Measurements from ENCODE around the gene AGBL1.

AGBL1 gene

DNA sequence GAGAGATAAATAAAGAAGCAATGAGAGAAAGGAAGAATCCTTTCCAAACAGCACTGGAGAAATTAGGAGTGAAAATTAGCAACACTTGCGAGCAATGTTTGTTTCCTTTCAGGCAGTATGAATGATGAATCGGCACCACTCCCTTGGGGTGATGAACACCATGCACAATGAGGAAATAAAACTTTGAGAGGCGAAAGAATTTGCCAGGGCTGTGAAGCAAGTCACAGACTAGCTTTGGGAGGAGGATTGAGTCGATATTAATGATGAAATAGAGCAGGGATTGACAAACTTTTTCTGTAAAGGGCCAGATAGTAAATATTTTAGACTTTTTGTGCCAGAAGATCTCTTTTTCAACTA lies 237.7 kb downstream of the AGBL1 start:
- DNase-seq (ENCODE audit: low read depth, low spot score), result no peak

DNA sequence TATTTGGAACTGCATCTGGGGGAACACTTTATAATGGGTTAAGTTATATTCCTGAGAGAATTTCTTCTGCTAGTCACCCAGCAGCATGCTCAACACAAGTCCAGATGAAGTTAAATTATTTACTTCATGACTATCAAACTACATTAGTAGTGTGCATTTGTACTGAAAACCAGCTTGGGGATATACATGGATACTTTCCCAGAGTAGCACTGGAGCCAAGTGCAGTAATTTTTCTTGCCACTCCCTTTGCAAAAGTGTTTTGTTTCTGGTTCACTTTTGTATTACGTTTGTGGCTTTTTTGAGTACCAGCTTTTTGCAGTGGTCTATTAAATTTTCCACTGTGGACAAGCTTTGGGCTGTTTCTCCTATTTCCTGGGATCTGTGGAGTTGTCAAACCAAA lies 243.0 kb downstream of the AGBL1 start:
- DNase-seq (ENCODE audit: low read depth, low spot score), result no peak

DNA sequence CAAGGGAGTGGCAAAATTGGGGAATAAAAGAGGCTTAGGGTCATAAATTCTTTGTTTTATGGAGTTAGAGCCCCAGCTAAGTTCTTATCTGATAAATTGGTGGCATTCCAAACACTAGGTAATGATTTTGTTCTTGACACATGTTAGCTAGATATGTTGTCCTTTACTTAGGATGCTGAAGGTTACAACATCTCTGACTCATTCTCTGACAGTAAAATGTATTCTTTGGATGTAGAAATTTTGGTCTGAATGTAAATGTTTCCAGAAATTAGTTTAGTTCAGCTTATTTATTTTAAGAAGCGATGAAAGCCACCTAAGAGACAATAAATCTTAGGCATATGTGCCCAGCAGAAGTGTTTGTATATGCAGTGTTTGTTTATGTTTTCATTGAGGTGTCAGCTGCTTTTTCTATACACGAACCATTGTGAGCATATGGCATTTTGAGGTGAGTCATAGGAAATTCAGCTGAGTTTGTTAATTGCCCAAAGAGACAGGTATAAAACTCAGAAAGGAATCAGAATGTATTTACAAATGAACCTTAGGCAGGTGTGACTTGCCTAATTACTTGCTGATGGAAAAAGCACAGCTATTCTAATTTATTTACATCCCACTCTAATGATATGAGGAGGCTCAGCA lies 247.7 kb downstream of the AGBL1 start:
- no peak for DNase-seq (ENCODE audit: low read depth, low spot score)

DNA sequence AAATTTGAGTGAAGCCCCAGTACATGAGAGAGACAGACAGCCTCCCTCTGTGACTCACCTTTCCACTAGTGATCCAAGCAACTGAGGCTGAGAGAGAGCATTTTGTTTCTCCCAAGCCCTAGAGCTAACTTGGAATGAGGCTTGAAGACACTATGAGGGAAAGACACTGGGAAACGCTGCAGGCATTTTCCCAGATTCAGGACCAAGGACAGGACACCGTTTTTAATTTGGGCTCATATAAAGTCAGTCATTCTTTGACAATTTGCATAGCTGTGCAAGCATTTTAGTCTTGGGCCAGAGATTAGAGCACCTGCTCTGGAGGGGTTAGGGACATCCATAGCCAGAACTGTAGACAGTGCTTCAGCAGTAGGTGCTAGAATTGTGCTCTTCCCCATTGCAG lies 249.0 kb downstream of the AGBL1 start:
- peak; percentile 2 for DNase-seq (ENCODE audit: low read depth, low spot score)

DNA sequence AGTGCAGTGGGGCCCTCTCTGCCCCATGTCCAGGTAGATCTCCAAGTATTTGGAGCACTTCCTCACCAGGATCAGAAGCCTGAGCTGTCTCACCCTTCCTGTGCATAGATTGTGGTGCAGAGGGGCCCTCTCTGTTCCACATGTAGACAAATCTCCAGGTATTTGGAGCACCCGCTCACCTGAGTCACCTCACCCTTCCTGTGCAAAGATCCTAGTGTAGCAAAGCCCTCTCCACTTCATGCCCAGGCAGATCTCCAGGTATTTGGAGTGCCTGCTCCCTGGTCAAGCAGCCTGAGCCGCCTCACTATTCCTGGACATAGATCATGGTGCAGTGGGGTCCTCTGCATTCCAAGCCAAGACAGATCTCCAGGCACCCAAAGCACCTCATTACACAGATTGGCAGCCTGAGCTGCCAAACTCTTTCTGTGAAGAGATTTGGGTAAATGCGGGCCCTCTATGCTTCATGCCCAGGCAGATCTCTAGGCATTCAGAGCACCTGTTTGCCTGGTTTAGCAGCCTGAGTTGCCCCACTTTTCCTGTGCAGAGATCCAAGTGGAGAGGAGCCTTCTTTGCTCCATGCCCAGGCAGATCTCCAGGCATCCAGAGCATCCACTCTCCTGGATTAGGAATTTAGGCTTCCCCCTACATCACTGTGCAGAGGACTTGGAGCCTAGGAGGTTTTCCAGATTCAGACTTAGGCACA lies 249.8 kb downstream of the AGBL1 start:
- DNase-seq (ENCODE audit: low read depth, low spot score), result no peak

DNA sequence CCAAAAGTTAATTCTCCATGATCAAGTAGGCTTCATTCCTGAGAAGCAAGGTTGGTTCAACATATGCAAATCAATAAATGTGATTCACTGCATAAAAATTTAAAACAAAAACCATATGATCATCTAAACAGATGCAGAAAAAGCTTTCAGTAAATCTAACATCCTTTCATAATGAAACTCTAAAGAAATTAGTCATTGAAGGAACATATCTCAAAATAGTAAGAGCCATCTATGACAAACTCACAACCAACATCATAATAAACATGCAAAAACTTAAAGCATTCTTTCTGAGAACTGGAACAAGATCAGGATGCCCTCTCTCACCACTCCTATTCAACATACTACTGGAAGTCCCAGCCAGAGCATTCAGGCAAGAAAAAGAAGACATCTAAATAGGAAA lies 254.1 kb downstream of the AGBL1 start:
- no peak for DNase-seq (ENCODE audit: low read depth, low spot score)

DNA sequence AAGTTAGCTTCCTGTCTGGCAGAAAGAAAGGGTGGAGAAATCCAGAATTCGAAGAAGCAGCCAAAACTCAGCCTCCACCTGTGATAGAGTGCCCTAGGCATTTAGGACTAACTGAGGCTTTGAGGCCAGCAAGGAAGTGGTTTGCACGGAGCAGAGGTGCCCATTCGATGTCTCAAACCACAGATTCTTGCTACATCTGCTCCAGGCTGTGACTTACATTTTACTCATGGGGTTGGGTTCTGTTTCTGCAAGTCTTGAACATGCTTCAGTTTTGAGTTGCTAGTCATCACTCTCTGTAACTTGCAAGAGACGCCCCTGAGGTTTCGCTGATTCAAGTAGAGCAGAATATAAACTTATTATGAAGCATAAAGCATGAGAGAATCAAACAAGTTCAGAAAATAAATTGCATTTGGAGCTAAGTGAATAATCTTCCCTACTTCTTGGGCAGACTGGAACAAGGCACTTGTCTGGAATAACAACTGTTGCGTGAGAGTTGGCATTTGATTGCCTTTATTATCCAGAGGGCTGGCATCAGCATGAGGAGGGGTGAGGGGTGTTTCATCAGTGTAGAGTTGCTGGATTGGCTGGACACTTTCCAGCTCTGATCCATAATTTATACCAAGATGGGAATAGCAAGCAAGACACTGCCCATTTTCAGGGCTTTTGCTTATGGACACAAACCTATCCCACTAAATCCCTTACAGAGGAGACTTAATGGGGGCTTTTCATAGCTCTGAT lies 256.5 kb downstream of the AGBL1 start:
- peak; percentile 19 for DNase-seq (ENCODE audit: low read depth, low spot score)

DNA sequence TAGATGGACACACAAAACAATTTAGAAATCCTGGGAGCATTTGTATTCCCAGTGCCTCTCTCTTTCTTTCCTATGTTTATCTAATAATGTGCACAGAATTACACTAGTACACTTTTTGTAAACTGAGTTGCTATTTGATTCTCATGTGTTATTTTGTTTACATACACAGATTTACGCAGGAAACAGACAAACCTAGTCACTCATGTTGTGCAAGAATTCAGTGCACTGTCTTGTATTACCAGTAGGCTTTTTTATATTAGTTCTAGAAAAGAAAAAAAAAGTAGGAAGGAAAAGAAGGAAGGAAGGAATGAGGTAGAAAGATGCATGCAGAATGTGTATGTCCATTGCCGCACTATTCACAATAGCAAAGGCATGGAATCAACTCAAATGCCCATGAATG lies 257.4 kb downstream of the AGBL1 start:
- no peak for DNase-seq (ENCODE audit: low read depth, low spot score)

DNA sequence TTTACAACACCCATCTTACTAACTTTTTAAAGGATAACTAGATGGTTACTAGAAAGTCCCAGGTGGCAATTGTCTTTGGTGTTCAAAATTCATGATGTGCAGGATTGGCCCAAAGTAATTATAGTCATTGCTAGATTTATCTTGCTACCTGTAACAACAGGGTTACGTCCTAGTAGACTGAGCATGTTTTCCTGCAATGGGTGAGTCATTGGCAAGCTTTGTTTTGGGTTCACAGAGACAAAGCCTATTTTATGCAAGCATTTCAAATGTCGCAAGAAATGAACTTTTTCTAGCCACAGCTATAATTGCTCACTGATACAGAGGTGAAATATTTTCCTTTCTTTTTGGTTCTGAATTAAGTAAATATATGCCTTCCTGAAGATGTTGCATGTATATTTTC lies 267.6 kb downstream of the AGBL1 start:
- DNase-seq (ENCODE audit: low read depth, low spot score), result no peak

DNA sequence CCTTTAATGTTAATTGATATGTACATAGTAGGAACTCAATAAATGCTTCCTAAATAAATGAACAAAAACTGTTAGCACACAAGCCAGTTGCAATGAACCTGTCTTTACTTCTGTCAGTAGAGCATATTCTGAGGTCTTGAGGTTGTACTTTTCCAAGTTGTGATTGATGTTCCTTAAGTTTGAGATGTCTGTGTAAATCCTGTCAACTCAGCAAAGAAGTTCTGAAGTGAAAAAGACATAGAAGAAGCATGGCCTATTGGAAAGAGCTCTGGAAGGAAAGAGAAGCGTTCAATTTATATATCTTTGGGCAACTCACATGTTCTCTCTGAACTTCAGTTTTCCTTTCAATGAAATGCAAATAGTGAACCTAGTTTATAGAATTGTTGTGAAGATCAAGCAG lies 269.9 kb downstream of the AGBL1 start:
- no peak for DNase-seq (ENCODE audit: low read depth, low spot score)

DNA sequence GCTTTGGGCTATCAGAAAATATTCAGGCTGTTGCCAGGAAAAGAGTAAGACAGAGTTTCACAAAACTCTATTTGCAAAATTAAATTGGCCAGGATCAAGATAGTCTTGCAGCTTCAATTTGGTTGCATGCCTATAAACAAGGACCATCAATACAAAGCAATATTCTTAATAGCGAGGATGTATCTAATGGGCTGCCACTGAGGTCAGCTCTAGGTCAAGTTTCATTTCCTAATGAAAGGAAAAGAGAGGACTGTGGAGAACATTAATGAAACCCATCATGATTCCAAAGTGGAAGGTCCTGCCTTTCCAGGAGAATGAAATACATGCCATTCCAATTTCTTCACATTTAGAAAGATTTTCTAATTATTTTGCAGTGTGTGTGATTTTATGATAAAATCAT lies 273.5 kb downstream of the AGBL1 start:
- no peak for DNase-seq (ENCODE audit: low read depth, low spot score)

DNA sequence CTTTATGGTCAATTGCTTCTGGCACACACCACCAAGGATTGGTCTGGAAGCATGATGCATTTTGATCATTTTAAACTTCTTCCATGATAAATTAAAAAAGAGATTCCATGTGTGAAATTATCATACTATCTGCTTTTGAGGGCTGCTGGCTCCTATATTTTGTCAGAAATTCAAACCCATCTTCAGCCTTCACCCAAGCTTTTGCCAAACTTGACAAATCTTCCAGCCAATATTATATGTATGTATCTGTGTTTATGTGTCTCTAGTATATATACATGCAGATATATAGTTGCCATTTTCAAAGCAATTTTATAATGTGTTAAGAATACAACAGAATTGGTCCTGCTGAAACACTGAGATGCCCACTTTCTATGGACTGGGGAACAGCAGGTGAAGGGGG lies 275.7 kb downstream of the AGBL1 start:
- no peak for DNase-seq (ENCODE audit: low read depth, low spot score)

DNA sequence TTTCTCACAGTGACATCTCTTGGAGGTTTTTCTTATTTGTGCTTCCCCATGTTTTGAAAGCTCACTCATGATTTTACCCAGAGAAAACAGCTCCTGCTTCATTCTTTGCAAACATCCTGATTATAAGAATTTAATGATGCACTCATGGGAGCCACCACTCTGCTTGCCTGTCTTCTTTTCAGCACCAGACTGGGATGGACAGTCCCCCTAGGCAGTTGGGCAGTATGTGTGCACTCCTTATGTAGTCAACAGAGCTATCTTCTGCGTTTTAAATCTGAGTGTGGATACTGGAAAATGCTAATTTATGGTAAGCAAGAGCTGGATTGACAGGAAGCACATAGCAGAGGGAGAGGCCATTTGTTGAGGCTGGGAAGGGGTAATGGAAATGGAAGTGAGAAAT lies 276.1 kb downstream of the AGBL1 start:
- DNase-seq (ENCODE audit: low read depth, low spot score), result peak; percentile 27

DNA sequence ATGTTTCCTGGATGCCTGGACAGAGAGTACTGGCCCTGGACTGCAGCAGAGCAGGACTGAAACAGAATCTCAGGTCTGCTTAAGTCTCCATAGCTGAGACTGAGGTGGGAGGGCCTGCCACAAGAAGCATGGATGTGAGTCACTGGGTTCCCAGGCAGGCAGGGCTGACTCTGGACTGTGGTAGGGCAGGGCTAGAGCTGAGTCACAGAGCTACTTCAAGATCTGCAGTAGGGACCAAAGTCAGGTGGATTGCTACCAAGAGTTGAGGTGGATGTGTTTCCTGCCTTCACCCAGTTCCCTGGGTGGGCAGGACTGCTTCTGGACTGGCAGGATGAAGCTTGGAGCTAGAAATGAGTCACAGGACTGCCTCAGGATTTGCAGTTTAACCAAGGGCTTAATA lies 282.9 kb downstream of the AGBL1 start:
- DNase-seq (ENCODE audit: low read depth, low spot score), result peak; percentile 44

DNA sequence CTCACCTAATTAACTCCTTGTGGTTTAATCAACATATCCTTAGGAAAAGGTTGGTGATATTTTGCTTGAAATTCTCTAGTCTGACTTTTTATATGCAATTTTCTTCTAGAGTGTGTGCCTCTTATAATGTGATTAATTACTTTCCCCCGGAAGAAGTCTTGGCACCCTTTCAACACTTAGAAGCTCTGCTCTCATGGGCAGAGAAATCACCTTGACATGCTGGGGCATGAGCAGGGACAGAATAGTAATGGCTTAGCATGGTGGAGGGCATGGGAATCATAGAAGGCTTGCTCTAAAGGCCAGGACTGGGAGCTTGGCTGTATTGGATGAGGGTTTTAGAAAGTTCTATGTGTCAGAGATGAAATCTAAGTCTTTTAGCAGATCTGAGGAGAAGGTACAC lies 293.5 kb downstream of the AGBL1 start:
- no peak for DNase-seq (ENCODE audit: low read depth, low spot score)

DNA sequence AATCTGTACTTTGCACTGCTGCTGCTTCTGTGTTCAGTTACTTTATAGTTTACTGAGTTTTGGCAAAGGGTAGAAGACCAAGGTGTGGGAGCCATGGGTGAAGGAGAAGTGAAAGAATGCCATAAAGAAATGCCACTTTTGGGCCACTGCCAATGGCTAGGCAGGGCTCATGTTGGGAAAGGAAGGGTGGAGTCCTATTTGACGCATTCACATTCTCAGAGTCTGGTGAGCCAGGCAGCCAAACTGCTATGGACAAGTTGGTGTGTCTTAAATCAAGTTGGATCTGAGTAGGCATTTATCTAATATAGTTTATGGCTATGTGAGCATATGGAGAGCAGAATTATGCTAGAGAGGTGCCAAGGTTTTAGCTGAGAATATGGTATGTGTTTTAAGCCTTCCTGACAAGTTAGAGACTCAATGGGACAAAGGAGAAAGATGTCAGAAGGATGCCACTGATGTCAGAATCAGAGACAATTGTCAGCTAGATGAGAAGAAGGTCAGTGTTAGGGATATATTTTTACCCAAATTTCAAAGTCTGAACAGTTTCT lies 296.1 kb downstream of the AGBL1 start:
- no peak for DNase-seq (ENCODE audit: low read depth, low spot score)

DNA sequence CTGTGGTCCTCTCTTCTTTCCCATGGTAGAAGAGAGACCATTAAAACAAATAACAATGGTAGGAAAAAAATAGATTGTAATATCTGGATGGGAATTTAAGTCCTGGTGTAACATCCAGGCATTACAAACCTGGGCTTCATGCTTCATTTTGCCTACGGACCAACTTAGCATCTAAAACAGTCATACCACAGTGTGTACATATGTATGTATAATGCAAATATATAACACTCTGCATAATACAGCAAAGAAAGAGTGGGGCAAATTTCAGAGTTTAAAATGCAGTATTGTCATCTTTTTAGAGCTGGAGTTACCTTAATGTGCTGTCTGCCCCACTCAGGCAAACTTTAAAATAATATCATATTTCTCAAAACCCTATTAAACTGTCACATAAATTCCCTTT lies 298.2 kb downstream of the AGBL1 start:
- DNase-seq (ENCODE audit: low read depth, low spot score), result no peak

DNA sequence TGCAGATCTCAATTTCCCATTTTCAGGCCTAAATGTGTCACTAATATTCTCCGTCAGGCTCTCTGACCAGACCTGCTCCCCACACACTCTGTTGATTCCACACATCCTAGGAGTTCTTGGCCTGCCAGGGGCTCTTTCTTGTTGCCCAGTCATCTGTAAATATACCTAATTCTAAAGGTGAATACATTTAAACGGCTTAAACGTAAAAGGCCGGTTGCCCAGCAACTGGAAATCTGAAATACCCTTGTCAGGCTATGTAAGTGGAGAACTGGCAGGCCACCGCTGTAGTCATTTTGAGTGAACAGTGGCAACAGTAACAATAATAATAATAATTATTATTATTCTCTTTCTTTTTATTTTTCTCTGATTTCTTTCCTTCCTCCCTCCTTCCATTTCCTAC lies 302.7 kb downstream of the AGBL1 start:
- DNase-seq (ENCODE audit: low read depth, low spot score), result no peak

DNA sequence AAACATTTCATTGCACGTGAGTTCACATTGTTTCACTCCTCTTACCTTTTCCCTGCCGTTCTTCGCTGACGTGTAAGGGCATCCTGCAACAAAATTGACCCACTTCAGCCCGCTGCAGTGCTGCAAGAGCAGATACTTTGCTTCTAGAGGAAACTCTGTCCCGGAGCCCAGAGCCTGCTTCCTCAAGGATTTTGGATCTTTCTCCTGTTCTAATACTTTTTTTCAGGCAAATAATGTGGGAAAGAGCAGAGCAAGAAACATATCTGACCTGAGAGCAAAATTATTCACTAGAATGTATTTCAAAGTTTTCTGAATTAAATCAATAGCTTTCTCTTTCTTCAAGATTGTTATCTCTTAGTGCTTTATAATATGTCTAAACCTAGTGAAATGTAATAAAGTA lies 303.9 kb downstream of the AGBL1 start:
- DNase-seq (ENCODE audit: low read depth, low spot score), result no peak

DNA sequence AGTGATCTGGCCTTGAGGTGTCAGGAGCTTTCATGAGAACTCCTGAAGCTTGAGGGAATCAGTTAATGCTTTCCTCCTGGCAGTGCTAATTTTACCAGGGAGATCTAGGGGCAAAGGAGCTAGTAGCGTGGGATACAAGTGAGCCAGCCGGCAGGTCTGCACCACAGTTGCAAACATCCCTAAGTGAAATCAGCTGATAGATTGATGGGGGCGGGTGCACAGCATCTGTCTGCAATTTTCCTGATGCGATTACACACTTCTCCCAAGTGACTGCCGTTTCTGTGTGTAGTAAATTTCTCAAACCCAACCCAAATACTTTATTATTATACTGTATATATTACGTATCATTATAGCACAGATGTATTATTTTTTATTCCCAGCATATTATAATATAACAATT lies 304.5 kb downstream of the AGBL1 start:
- DNase-seq (ENCODE audit: low read depth, low spot score), result no peak

DNA sequence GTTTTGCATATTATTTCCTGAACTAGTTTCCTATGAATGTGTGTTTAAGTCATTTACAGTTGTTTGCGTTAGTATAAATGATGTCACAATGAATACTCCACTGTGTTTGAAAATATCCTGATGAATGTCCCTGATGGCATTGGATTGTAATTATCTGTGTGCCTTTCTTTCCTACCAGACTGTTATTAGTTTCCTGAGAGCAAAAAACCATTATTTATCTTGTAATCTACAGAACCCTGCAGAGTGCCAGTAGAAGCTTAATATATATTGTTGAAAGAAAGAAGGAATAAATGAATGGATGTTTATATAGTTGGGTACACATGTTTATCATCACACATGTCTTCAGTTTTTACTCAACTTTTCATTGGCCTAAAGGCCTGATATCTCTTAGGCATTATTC lies 312.6 kb downstream of the AGBL1 start:
- no peak for DNase-seq (ENCODE audit: low read depth, low spot score)

DNA sequence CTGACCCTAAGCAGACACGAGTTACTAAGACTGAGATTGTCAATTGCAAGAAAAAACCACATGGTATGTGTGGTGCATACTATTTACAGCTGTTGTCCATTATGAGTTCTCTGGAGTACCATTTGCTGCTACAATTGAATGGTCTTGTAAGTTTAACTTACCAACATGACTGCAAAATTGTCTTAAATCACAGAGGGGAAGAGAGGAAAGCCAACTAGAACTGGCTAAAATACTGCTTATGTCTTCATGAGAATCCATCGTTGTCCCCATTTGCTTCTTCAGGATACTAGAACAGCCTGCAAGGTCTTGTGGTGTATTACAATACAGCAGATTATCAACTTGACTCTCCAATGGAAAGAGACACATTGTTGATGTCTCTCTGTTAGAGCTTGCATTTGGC lies 313.2 kb downstream of the AGBL1 start:
- no peak for DNase-seq (ENCODE audit: low read depth, low spot score)

DNA sequence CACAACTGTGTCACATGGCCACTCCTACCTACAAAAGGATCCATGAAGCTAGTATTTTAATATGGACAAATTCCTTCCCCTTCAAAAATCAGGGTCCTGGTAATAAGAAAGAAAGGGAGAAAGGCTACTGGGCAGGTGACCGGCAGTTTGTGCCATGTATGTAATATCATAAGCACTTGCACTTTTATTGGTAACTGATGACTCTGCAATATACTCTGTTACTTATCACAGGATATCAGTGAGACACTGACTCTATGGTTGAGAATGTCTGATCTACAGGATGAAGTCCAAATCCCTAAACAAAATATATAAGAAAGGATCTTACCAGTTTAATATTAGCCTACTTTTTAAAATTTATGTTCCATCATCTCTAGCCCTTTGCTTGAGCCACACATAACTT lies 315.2 kb downstream of the AGBL1 start:
- DNase-seq (ENCODE audit: low read depth, low spot score), result no peak

Data from astrocyte of the hippocampus (primary cell).